GM23338 (cell line): ENCODE results near the gene SH3RF2. TPM values are rescaled to one million over a fixed set of nuclear protein-coding genes. Genes with fewer than 3 reads are reported as not detected.

ENCODE experiments used
- ATAC-seq: fragments of 200-7000 bp; cut with Tn5 transposase; 3 replicates; pipeline ENCODE4 v1.9.1; 2020
- DNase-seq: peaks from one replicate; pipeline ENCODE4 v3.0.0-alpha.2; 2015; ENCODE audit warnings: low spot score
- H2AFZ ChIP-seq: fragments of 200-600 bp; sonication (generic); 2 replicates; pipeline ENCODE4 v1.8.0; 2016; ENCODE audit warnings: antibody characterized with exemption, mild to moderate bottlenecking, moderate library complexity
- H3F3A ChIP-seq: fragments of 200-600 bp; sonication (generic); replicated peaks from 2 replicates; pipeline ENCODE4 v1.8.0; 2017; ENCODE audit warnings: antibody characterized with exemption, mixed run types, low read depth
- H3K27ac ChIP-seq: fragments of 200-600 bp; sonication (generic); 2 replicates; pipeline ENCODE4 v1.6.1; 2016; ENCODE audit warnings: low read depth
- H3K27me3 ChIP-seq: fragments of 200-600 bp; sonication (generic); 2 replicates; pipeline ENCODE4 v1.8.0; 2016; ENCODE audit warnings: mild to moderate bottlenecking, mixed run types, moderate library complexity; ENCODE audit not compliant: insufficient read depth
- H3K36me3 ChIP-seq: fragments of 200-600 bp; sonication (generic); 2 replicates; pipeline ENCODE4 v1.8.0; 2016; ENCODE audit warnings: mild to moderate bottlenecking; ENCODE audit not compliant: insufficient read depth
- H3K4me1 ChIP-seq: fragments of 200-600 bp; sonication (generic); 2 replicates; pipeline ENCODE4 v1.8.0; 2016; ENCODE audit warnings: mild to moderate bottlenecking, moderate library complexity; ENCODE audit not compliant: insufficient read depth
- H3K4me2 ChIP-seq: fragments of 200-600 bp; sonication (generic); 2 replicates; pipeline ENCODE4 v1.7.1; 2017; ENCODE audit warnings: mixed run types
- H3K4me3 ChIP-seq: fragments of 200-600 bp; sonication (generic); 2 replicates; pipeline ENCODE4 v1.6.1; 2016; ENCODE audit warnings: mixed run types
- H3K79me2 ChIP-seq: fragments of 200-600 bp; sonication (generic); replicated peaks from 2 replicates; pipeline ENCODE4 v1.8.0; 2017; ENCODE audit warnings: mild to moderate bottlenecking; ENCODE audit not compliant: insufficient read depth
- H3K9me2 ChIP-seq: fragments of 200-600 bp; sonication (generic); 2 replicates; pipeline ENCODE4 v1.8.0; 2017; ENCODE audit not compliant: insufficient read depth
- H4K20me1 ChIP-seq: fragments of 200-600 bp; sonication (generic); replicated peaks from 2 replicates; pipeline ENCODE4 v1.8.0; 2017; ENCODE audit warnings: mild to moderate bottlenecking; ENCODE audit not compliant: insufficient read depth
- H3K27ac Mint-ChIP-seq: 2 replicates; pipeline ENCODE4 v1.8.0; 2020; ENCODE audit warnings: inconsistent platforms, mild to moderate bottlenecking, moderate library complexity, mixed read lengths
- H3K27me3 Mint-ChIP-seq: 3 replicates; pipeline ENCODE4 v1.8.0; 2022; ENCODE audit warnings: low read depth, mild to moderate bottlenecking, moderate library complexity, mixed read lengths, inconsistent platforms; ENCODE audit not compliant: insufficient read depth, poor library complexity
- H3K36me3 Mint-ChIP-seq: 3 replicates; pipeline ENCODE4 v1.8.0; 2021; ENCODE audit warnings: low read depth, mild to moderate bottlenecking, inconsistent platforms, moderate library complexity, mixed read lengths
- H3K4me1 Mint-ChIP-seq: 3 replicates; pipeline ENCODE4 v1.8.0; 2020; ENCODE audit warnings: mild to moderate bottlenecking, inconsistent platforms, mixed read lengths
- H3K4me3 Mint-ChIP-seq: 3 replicates; pipeline ENCODE4 v1.8.0; 2021; ENCODE audit warnings: moderate library complexity, mild to moderate bottlenecking, inconsistent platforms, mixed read lengths
- H3K9me3 Mint-ChIP-seq: 3 replicates; pipeline ENCODE4 v1.8.0; 2020; ENCODE audit warnings: moderate library complexity, mild to moderate bottlenecking, inconsistent platforms, mixed read lengths
- ETS1 ChIP-seq: IDR thresholded peaks from 2 replicates; pipeline ENCODE4 v1.6.1; 2016; ENCODE audit warnings: antibody characterized with exemption
- NANOG ChIP-seq: IDR thresholded peaks from 2 replicates; pipeline ENCODE4 v1.6.1; 2016; ENCODE audit warnings: antibody characterized with exemption, borderline replicate concordance
- STAT1 ChIP-seq: IDR thresholded peaks from one replicate; pipeline ENCODE4 v1.6.1; 2016; ENCODE audit warnings: antibody characterized with exemption; ENCODE audit not compliant: unreplicated experiment
- ZNF331 ChIP-seq: fragments of 250-450 bp; sonication (Bioruptor Pico); IDR thresholded peaks from 2 replicates; pipeline ENCODE4 v1.5.0; 2020; ENCODE audit warnings: low read depth, mild to moderate bottlenecking, moderate library complexity
- polyA plus RNA-seq: library from polyadenylated mRNA; unstranded; fragments of >200 nt; fragmentation: Nextera tagmentation; extraction: Ambion mirVana; gene quantifications from 2 replicates; pipeline ENCODE4 v1.2.1, GENCODE V29; 2016
- total RNA-seq: library from RNA; depleted of rRNA; stranded (reverse); fragments of >200 nt; shearing (Covaris generic); gene quantifications from 2 replicates; pipeline ENCODE4 v1.2.3, GENCODE V29; 2014
- TF ChIP-seq, protein P1 (sequence below), 2 experiments: fragments of 200-600 bp in 1 of 2; sonication (generic) in 1 of 2; conservative IDR thresholded peaks; 2 replicates each; pipeline versions ENCODE4 v1.5.1 to v1.6.1; 2016 to 2017; ENCODE audit warnings: antibody characterized with exemption in 2 of 2, low read depth in 2 of 2, mild to moderate bottlenecking in 2 of 2, moderate library complexity in 1 of 2
- TF ChIP-seq, protein P2 (sequence below): IDR thresholded peaks from one replicate; pipeline ENCODE4 v1.6.1; 2018; ENCODE audit warnings: antibody characterized with exemption; ENCODE audit not compliant: unreplicated experiment

SH3RF2 gene
- total and polyA plus RNA-seq, 2 experiments from 2014 or later: 1.7 to 2.4 TPM

DNA sequence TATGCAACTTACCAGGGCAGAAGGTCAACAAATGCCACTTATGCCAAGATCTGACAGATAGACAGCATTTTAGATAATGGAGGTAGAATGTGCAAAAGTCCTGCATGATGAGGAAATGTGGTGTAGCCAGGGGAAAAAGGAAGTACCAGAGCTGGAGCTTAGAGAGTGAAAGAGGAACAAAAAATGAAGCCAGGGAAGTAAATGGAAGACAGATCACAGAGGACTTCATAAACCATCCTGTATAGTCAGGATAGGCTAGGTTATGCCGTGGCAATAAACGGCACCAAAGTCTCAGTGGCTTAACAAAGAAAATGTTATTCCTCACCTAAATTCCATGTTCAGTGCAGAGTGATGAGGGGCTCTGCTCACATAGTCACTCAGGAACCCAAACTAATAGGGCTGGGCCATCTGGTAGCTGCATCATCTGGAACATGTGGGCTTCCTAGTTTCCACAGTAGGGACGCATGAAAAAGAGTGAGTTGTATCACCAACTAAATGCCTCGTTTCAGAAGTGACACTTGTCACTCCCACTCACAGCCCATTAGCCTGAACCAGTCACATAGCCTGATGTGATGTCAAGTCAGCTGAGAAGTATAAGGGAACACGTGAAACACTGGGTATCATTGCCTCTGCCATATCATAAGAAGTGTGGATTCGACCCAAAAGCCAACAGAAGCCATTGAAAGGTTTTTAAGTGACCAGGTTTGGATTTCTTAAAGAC lies 70.3 kb downstream of the SH3RF2 start:
- Histone ChIP-seq H3F3A (0 out of 2 replicates have a peak, but pooled peaks cover 4% of the 10 kb centered on the region), H3K27ac (no peak overlapping the region), H3K79me2 (no peaks in the 10 kb centered on the region), H3K9me2 (0 out of 2 replicates have a peak, but pooled peaks cover 4% of the 10 kb centered on the region), H4K20me1 (no peaks in the 10 kb centered on the region), H3K4me1 (no peaks in the 10 kb centered on the region), H3K4me3 (no peak overlapping the region), H3K27me3 (no peaks in the 10 kb centered on the region), H3K4me2 (no peak overlapping the region), H2AFZ (peak overlapping the region; percentile 90), H3K36me3 (no peaks in the 10 kb centered on the region)
- Mint-ChIP-seq H3K36me3 (no peaks in the 10 kb centered on the region), H3K4me1 (no peaks in the 10 kb centered on the region), H3K4me3 (no peak overlapping the region), H3K27ac (0 out of 2 replicates have a peak overlapping the region, but pooled peaks have one; percentile 3), H3K27me3 (no peaks in the 10 kb centered on the region), H3K9me3 (peaks cover 10% of the 10 kb centered on the region; the same call in 2 of the 3 replicates)
- DNase-seq: no peak
- ATAC-seq: no peak
- TF ChIP-seq, protein P1, sequence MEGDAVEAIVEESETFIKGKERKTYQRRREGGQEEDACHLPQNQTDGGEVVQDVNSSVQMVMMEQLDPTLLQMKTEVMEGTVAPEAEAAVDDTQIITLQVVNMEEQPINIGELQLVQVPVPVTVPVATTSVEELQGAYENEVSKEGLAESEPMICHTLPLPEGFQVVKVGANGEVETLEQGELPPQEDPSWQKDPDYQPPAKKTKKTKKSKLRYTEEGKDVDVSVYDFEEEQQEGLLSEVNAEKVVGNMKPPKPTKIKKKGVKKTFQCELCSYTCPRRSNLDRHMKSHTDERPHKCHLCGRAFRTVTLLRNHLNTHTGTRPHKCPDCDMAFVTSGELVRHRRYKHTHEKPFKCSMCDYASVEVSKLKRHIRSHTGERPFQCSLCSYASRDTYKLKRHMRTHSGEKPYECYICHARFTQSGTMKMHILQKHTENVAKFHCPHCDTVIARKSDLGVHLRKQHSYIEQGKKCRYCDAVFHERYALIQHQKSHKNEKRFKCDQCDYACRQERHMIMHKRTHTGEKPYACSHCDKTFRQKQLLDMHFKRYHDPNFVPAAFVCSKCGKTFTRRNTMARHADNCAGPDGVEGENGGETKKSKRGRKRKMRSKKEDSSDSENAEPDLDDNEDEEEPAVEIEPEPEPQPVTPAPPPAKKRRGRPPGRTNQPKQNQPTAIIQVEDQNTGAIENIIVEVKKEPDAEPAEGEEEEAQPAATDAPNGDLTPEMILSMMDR (conservative IDR thresholded peaks at IDR 0.05; ENCODE audit: low read depth in 2 of 2): no peak
- TF ChIP-seq, protein P2, sequence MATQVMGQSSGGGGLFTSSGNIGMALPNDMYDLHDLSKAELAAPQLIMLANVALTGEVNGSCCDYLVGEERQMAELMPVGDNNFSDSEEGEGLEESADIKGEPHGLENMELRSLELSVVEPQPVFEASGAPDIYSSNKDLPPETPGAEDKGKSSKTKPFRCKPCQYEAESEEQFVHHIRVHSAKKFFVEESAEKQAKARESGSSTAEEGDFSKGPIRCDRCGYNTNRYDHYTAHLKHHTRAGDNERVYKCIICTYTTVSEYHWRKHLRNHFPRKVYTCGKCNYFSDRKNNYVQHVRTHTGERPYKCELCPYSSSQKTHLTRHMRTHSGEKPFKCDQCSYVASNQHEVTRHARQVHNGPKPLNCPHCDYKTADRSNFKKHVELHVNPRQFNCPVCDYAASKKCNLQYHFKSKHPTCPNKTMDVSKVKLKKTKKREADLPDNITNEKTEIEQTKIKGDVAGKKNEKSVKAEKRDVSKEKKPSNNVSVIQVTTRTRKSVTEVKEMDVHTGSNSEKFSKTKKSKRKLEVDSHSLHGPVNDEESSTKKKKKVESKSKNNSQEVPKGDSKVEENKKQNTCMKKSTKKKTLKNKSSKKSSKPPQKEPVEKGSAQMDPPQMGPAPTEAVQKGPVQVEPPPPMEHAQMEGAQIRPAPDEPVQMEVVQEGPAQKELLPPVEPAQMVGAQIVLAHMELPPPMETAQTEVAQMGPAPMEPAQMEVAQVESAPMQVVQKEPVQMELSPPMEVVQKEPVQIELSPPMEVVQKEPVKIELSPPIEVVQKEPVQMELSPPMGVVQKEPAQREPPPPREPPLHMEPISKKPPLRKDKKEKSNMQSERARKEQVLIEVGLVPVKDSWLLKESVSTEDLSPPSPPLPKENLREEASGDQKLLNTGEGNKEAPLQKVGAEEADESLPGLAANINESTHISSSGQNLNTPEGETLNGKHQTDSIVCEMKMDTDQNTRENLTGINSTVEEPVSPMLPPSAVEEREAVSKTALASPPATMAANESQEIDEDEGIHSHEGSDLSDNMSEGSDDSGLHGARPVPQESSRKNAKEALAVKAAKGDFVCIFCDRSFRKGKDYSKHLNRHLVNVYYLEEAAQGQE: no peak
- TF ChIP-seq STAT1 (no peak), ZNF331 (no peak), NANOG (no peak)

DNA sequence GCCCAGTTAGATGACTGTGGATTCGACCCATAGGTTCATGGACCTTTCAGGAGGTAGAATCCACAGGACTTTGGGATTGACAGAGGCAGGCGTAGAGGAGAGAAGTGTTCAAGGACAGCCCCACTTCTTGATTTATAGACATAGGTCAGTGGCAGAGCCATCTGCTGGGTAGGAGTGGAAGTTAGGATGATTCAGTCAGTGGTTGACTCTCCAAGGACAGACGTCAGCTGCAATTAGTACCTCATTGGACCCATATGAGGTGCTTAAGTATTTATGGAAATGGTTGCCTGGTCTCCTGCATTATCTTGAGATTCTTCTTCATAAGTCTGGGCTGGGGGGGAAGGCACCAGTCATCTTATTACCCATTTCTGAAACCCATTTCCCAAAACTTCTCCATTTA lies 70.9 kb downstream of the SH3RF2 start:
- no peaks in the 10 kb centered on the region for H4K20me1 ChIP-seq
- peak; percentile 77 for ATAC-seq
- H3K36me3 ChIP-seq: no peaks in the 10 kb centered on the region
- Mint-ChIP-seq H3K27ac (0 out of 2 replicates have a peak overlapping the region, but pooled peaks have one; percentile 3), H3K4me3 (no peak overlapping the region), H3K27me3 (no peaks in the 10 kb centered on the region), H3K4me1 (no peaks in the 10 kb centered on the region), H3K9me3 (peaks cover 10% of the 10 kb centered on the region; the same call in 2 of the 3 replicates), H3K36me3 (no peaks in the 10 kb centered on the region)
- H3K4me2 ChIP-seq: no peak overlapping the region
- H3K79me2 ChIP-seq: no peaks in the 10 kb centered on the region
- peak; percentile 34 for DNase-seq
- H3K9me2 ChIP-seq: 0 out of 2 replicates have a peak, but pooled peaks cover 4% of the 10 kb centered on the region
- H3F3A ChIP-seq: 0 out of 2 replicates have a peak, but pooled peaks cover 4% of the 10 kb centered on the region
- no peak overlapping the region for H3K27ac ChIP-seq
- H3K4me1 ChIP-seq: no peaks in the 10 kb centered on the region
- no peaks in the 10 kb centered on the region for H3K27me3 ChIP-seq
- peak overlapping the region; percentile 90 for H2AFZ ChIP-seq
- no peak overlapping the region for H3K4me3 ChIP-seq
- TF ChIP-seq, protein P1 (conservative IDR thresholded peaks at IDR 0.05; ENCODE audit: low read depth in 2 of 2): peak in 1 of 2 experiments; percentile 61; a peak in 2 of 4 replicates
- no peak for TF ChIP-seq ETS1
